Measurements from ENCODE around the gene ZIC4.

The ZIC4 gene

DNA sequence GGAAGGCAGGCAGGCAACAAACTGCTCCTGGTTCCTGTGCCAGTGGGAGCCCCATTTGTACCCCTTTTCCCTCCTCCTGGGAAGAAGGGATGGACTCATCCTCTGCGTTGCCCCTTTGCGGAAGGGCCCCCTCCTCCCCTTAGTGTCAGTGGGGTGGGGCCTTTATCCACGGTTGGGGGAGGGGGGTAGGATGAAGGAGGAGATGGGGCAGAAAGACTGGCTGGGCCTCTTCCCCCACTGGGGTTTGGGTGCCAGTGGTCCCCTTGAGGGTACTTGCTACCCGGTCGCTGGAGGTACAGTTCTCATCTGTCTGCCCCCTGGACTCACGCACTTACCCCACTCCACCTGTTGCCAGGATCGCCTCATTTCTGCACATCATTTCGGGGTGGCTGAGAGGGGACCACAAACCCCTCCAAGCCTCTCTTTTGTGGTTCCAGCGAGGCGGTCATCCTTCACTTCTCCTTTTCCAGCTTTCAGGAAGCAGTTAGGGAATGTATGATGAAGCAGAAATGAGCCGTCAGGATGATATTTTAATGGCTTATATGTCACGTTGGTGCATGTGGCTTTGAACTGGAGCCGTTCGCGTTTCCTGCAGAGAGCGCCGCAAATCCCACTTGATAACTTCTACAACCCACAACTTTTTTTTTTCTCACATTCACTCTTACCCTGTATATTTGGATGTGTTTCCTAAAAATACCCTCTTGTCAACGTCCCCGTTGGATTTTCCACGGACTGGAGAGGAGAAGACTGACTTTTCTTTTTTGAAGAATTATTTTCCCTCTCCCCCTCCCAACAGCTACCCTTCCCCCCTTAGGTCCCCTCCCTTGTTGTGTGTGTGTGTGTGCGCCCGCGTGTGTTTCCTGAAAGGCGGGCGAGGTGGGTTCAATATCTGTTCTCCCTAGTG, at the start of gene ZIC4:
Gene ZIC4 (minus strand): TSS at position 516 of the 904 bp plus-strand sequence. CDS start 3,746 bp downstream, outside the sequence.
- no peak for FAIRE-seq

DNA sequence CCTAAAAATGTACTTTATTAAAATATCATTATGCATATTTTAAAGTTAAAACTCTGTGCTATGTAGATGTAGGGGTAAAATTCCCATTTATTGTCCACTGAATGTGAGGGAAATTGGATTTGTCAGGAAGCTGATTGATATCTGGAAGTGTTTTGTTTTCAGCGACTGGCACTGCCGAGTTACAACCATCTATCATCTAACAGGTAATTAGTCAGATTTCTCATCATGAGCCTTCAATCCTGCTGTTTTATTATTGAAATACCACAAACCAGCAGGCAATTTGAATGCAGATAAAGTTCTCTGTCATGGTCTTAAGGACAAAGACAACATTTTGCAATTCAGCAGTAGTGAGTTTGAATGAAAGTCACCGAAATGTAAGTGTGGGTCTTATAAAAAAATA, 43.3 kb upstream of the ZIC4 start:
- no peak for FAIRE-seq

DNA sequence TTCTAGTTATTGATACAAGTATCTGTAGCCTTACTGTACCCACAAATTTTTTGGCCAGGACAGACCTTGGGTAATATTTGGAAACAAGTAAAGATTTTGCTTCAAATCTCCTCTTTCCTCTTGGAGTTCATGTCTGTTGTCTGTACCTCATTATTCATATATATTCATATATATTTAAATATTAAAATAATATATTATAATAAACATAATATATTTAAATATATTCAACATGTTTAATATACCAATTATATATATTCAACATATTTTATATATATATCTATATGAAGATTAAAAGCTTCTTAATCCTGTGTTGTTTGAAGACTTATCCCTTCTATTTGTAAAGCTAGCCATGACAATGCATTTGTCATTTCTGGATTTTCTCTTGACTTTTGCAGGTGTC, 40.9 kb upstream of the ZIC4 start:
- FAIRE-seq: no peak

DNA sequence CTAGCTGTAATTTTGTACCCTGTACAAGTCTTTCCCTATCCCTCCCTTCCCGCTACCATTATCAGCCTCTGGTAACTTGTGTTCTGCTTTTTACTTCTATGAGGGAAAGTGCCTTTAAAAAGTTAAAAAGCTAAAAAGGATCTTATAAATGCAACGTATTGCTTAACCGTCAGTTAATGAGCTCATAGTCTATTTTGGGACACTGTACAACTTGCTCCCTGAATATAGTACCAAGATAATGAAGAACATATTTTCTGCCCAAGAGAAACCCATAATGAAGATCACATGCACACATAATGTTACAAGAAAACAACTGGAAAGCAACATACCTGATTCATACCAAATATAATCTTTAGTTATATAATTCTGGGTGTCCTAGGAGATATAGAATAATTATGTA, 25.4 kb upstream of the ZIC4 start:
- no peak for FAIRE-seq

DNA sequence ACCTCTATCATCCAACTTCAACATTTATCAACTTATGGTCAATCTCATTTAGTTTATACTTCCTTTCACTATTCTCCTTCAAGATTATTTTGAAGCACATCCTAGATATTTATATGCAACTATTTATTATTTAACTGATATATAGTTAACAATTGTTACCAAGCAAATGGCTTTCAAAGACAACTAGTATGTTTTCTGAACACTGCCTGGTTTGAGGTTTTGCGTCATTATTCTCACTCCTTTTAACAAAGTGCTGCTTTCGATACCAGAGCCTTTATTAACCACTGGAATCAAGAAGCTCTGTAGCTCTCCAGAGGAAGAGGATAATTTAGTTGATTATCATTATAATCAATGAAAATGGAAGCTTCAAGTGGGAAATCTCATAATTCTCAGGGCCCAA, 22.4 kb upstream of the ZIC4 start:
- FAIRE-seq: no peak

DNA sequence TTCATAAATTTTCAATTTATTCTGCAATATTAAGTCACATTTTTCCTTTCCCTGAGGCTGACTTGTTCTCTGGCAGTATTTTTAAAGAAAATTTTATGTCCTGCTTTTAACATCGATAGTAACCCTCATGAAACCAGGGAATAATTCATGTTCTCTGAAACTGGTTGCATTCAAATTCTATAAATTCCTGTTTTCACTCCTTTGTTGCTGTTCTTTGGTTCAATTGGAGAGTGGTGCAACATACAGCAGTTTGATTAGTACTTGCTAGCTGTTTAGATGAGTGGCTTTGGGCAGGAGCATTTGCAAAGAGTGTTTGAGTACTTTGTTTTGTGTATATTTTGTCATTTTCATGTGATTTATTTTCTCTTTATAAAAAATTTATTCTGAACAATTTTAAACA, 22.0 kb upstream of the ZIC4 start:
- FAIRE-seq: no peak

DNA sequence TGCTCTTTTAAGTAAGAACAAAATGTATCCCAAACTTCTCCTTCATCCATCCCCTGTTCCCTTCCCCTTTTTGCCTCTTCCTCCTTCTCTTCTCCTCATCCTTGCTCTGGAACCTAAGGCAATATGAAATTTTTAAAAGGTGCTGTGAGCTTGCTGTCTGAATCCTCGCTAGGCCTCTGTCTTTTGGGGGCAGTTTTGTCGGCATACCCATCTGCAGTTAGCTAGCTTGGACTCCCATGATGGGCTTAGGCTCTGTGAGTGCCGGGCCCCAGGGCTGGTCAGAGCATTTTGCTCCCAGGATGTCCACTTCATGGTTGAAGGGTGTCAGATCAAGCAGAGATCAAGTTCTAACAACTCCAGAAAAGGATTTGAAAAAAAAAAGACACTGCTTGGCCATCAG, 21.4 kb upstream of the ZIC4 start:
- FAIRE-seq: no peak

DNA sequence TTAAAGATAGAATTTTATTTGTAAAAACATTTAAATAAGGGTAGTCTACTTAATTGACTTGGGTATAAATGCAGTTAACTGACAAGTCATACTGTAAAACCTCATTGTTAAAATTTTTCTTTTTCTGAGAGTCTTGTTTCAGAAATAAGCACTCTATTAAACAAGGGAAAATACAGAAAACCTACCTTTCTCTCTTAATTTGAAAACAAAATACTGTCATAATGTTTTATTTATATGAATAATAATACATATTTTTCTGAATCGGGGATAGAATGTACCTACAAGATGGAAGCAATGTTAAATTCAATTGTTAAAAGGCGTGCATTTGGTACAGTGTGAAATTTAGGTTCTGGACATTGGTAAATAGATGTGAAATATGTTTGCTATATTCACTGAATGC, 20.6 kb upstream of the ZIC4 start:
- no peak for FAIRE-seq

DNA sequence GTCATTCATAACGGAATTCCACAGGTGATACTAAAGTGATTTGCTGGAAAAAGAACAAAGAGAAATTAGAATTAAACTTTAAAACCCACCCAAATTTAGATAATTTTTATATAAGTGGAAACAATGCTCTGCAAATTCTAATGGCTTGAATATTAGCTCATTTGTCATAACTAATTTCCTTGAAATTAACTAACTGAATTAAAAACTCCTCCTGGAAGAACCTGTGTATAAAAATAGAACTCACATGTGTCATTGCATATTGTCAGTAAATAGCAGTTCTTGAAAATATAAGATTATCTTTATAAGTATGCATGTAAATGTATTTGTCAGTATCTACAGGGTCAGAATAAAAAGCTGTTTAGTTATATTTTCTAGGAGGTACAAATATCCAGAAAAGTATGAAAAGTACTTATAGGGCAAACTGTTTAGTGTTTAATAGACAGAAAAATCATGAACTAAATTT, 19.1 kb upstream of the ZIC4 start:
- FAIRE-seq: no peak

DNA sequence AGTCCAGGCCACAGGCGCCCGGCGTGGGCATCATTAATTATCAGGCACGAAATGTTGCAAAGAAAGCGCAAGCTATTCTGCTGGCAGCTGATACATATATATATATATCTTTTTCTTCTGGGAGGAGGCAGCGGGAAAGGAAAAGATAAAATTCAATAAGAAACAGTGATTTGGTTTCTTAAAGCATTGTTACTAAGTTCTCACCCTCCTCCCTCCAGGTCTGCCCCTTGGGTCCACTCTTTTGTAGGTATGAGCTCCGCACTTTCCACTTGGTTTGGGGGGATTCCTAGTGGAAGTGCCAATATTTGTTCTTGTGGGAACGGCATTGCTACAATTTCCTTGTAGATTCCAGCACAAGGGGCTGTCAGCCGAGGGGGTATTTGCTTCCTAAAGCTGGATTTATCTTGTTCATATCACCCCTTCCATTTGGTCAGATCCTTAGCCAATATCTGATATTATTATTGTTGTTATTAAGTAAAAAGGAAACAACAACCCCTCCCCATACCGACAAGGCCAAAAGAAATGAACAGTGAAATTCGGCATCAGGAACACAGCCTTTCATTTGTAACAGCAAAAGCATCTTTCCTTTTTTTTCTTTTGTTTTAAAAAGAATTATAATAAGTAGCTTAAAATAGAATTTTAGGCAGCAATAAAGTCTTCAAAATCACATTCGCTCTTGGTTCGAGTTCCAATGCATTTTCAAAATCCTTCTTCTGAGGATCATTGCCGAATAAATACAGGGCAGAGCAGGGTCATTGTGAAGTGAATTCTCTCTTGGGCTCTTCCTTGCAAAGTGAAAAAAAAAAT, 18.4 kb upstream of the ZIC4 start:
- FAIRE-seq: no peak

DNA sequence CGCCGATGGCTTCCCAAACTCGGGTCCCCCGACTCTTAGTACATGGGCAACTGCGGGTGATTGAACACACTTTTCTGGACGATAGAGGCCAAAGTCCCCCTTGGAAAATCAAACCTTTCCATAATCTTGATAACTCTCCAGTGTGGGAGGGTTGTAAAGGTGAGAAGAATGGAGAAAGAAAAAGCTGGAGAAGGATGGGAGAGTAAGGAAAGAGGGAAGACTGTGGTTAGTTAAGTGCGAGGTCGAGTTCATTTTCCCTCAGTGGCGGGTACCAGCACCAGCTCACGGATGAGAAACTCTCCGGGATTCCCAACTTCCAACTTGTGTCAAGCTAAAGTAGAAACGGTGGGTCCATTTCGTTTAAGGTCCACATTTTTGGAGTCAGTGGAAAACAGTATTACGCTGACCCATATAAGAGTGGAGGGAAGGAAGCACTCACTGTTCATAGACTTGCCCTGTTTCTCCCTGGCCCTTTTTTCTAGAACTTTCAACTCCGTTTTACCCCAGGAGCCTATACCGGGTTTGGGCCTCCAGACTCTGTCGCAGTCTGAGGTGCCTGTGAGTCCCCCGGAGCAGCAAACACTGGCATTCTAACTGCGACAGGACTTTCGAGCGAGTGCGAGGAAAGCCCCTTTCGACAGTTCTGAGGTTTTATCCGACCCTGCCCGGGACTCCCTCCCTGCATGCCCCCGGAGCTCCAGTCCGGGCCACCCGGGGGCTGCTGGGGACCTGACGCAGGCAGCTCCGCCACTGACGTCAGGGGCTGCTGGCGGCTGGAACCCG, 17.6 kb upstream of the ZIC4 start:
- FAIRE-seq: no peak

DNA sequence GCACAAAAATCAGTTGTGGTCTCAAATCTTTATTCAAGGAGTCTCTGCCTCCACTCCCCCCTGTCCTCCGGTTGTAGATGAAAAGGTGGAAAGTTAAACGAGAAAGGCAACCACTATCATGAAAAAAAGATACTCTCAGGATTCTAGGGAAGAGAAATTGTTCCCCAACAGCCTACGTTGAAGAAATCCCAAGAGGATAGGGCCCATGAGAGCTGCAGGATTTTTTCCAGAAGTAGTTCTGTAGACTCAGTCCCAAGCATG, 17.1 kb upstream of the ZIC4 start:
- no peak for FAIRE-seq

DNA sequence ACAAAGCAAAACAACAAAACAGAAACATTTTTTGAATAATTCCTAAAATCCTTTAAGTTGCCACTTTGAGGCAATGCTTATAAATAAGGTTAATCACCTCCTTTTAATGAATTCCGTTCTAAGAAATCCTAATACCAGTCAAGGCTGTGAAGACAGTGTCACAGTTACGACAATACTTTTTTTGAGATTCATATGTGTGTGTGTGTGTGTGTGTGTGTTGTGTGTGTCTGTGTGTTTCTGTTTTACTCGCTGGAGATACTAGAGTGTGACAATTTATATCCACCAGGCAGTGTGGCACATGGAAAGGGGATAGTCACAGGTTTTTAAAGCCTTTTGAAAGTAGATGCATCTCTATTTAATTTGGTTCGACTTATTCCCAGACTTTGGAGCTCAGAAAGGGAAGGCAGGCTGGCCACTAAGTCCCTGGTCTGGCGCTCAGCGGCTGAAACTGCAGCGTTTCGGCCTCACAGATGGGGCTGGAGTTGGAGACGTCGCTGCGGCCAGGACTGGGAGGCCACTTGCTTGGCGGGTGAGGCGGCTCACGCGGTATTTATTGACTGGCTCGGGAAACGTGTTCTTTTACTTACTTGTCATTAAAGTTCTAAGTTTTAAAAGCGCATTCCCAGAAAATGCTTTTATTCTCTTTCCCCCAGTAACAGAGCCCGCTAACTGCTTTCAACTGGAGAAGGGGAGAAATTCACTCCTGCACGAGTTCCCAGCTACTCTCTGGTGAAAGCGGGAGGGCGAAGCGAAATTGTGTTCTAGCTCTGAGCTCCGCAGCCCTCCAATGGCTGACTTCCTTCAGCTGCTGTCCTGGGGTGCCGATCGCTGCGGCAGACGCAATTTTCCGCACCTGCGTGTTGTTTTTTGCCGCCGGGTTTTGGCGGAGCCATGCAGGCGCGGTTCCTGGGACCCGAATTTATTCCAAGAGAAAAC, 16.5 kb upstream of the ZIC4 start:
- FAIRE-seq: no peak

DNA sequence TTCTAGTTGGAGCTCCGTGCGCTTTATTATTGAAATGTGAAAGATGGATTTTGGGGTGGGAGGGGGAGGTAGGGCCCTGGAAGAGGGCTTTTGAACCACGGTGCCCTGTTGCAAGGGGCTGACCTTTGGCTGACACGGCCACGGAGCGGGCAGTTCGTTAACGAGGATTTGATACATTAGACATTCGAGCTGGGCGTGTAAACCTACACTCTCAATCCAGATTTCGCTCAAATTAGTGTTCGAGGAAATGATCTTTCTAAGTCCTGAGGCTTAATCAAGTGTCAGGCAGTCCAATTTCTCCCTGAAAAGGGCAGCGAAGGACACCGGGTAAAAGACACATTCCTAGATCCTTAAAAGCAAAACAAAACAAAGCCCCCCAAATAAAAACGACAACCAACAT, 15.9 kb upstream of the ZIC4 start:
- no peak for FAIRE-seq

DNA sequence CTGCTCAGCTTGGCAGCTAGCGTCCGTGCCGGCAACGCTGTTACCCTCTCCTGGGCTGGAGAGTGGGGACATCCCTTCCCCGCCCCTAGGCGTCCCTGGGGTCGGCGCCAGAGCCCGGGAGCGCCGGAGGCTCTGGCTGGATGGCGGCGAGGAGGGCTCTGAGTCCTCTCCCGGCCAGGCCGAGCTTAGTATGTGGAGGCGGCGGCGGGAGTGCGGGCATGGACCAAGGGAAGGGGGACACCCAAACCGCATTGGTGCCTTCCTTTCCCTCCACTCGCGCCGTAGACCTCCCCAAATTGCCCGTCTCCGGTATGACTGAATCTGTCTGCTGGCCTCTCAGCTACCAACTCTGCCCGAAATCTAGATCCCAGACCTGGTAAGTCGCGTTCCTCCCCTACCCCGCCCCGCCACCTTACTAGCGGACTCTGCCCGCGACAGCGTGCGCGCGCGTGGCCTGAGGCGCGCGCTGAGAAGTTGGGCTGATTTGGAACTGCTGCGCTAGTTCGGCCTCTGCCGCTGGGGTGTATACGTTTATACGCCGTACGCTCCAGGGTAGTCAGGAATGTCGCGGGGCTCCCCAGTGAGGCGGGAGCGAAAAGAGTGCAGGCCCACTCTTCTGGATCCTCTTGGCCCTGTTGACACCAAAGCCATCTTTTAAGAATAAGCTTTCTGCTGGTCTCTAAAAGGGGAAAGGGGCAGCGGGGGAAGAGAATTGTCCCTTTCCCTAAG, 15.0 kb upstream of the ZIC4 start:
- no peak for FAIRE-seq

DNA sequence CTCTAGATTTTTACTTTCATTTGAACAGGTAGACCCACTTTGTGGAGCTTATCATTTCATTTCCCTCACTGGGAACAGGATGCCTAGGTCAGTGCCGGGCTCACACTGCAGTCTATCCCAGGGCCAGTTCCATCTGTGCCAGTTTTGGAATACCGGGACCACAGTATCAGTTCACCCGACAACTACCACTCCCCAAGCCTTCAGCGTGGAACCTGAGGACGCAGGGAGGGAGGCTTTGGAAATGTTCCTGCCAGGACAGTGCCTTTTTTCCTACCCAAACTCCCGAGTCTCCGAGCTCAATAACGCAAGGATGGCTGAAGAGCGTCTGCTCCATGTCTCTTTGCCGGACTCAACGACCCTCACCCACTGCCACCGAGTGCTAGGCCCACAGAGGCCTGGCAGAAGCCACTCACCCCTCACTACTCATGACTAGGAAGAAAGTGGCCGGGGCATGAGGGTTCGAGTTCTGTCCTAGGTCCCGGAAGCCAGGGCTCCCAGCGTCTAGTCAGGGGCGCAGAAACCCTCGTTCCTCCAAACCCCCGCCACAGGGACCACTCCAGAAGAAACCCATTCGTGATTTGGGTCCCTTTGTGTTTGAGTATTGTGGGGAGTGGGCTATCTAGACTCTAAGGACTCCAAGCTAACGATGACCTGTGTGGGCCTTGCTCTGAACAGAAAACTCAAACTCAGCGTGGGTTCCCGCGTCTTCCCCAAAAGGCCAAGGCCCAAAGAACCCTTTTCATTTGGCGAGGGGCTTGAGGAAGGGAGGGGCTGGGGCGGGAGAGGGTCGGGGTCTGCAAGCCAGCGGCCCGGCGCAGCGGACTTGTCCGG, 14.2 kb upstream of the ZIC4 start:
- no peak for FAIRE-seq

DNA sequence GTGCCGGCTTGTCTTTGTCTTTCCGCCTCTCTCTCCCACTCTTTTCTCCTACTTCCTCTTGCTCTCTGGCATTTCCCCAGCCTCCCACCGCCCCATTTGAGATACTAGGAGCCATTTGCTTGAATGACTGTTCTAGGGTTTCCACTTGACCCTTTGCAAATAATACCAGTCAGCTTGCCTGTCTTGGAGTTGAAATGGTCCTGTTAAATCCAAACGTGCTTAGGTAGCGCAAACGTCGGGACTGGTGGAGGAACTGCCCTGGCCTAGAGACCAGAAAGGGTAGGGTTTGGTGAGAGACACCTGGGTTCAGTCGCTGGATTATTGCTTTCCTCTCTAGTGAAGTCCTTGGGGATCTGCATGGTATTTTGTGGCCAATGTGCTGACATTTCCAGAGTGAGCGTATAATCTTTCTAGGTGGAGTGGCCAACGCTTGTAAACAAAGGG, 13.5 kb upstream of the ZIC4 start:
- no peak for FAIRE-seq

DNA sequence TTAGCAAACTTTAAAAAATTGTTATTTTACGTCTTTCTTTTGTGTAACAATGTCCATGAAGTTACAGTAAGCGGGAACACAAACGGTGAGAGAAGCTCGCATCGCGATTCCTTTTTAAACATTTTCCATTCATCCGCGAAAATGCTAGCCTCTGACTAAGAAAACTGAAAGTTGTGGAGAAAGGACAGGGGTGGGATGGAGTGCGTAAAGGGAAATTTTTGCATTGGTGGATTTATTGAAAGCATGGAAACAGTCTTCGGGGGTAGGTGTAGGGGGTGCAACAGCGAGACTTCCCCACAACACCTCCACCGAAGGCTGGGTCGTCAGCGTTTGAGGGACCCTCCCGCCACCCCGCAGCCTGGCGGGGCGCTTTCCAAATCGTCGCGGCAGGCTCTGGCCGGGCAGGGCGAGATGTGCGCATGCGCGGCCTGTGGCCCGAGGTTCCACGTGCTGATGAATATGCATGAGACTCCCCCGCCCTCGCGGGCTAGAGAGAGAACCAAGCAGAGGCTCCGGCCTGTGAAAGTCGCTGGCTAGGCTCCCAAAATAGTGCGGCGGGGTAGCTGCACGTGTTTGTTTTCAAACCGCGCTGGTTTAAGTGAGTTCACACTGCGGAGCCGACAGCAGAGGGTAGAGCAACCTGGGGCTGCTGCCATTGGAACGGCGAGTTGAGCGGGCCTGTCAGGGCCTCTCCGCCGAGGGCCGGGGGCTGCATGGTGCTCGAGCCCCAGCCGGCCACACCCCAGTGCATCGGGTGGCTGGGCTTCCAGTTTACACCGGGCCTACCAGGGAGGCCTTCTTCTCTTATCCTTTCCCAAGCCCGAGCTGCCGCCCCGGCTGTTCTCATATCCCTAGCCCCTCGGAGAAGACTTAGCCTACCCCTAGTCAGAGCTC, 12.7 kb upstream of the ZIC4 start:
- FAIRE-seq: no peak

DNA sequence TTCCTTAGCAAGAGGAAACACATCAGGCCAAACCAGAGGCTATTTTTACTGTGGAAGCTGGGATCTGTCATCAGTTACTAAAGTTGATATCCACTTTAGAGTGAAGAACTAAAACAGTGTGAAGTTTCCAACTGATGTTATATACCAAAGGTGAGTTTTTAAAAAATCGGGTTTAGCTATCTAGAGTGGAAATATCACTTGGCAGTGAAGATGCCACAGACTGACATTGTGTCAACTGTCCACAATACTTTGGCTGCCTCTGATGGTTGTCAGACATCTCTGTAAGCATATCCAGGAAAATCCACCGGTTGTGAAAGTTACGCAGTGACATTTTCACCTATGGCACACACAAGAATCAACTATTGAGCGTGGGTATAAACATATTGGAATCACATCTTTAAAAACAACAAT, 12.0 kb upstream of the ZIC4 start:
- FAIRE-seq: no peak

All from endometrium (tissue), 2 donors.